PFSK-1 (cell line): Measurements from ENCODE around the gene SCN1A.

Source experiments
- POLR2AphosphoS5 ChIP-seq: IDR thresholded peaks from 2 replicates; pipeline ENCODE4 v1.6.1; 2012; ENCODE audit warnings: low read depth, mild to moderate bottlenecking, control low read depth, low read length, moderate library complexity
- SIN3A ChIP-seq: IDR thresholded peaks from 2 replicates; pipeline ENCODE4 v1.6.1; 2012; ENCODE audit warnings: mild to moderate bottlenecking, low read length, moderate library complexity, borderline replicate concordance; ENCODE audit not compliant: insufficient read depth
- TAF1 ChIP-seq: IDR thresholded peaks from 2 replicates; pipeline ENCODE4 v1.6.1; 2012; ENCODE audit warnings: low read length, control low read depth, borderline replicate concordance; ENCODE audit not compliant: insufficient read depth

- TF ChIP-seq SIN3A, result no peak
- TF ChIP-seq TAF1, result no peak
- no peak for TF ChIP-seq POLR2AphosphoS5
These were observed 5.8 kb upstream of the SCN1A start for GRCh38 chr2:166133653-166134052.
